ENCODE measurements around the gene EPB41L4B.

The EPB41L4B gene

GRCh38 chr9:109281518-109281917 is 39.3 kb downstream of the EPB41L4B start:
- Histone ChIP-seq H3K79me2 (ENCODE audit: control insufficient read depth, insufficient read depth, low read length, unreplicated experiment) (no peaks in the 10 kb centered on the region), H3K4me1 (ENCODE audit: control insufficient read depth, insufficient read depth, low read length, unreplicated experiment) (peaks cover 4% of the 10 kb centered on the region), H2AFZ (ENCODE audit: low read length, unreplicated experiment) (no peak overlapping the region), H3K4me3 (ENCODE audit: low read depth, low read length) (no peak overlapping the region), H3K27ac (ENCODE audit: low read depth, low read length) (no peak overlapping the region), H3K36me3 (ENCODE audit: insufficient read depth, low read length) (no peaks in the 10 kb centered on the region), H3K27me3 (ENCODE audit: insufficient read depth, low read length) (no peaks in the 10 kb centered on the region)

DNA sequence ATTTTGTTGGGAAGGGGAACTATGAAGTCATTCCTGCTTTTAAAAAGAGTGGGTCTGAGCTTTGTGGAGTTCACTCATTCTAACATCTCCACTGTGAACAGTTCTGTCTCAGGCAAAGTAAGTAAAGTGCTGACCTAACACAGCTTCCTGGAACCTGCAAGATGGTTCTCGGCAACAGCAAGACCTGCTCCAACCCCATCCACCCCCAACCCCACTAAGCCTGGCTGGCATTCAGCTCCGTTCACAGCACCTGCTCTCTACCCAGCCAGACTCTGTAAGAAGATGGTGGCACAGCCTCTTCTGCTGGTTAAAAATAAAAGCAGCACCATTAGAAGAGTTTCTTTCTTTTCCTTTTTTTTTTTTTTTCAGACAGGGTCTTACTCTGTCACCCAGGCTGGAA is 42.0 kb downstream of the EPB41L4B start:
- no peak overlapping the region for H3K4me3 ChIP-seq (ENCODE audit: low read depth, low read length)
- H3K27ac ChIP-seq (ENCODE audit: low read depth, low read length), result no peak overlapping the region
- H2AFZ ChIP-seq (ENCODE audit: low read length, unreplicated experiment), result no peak overlapping the region
- H3K27me3 ChIP-seq (ENCODE audit: insufficient read depth, low read length), result no peaks in the 10 kb centered on the region
- H3K4me1 ChIP-seq (ENCODE audit: control insufficient read depth, insufficient read depth, low read length, unreplicated experiment), result no peaks in the 10 kb centered on the region
- no peaks in the 10 kb centered on the region for H3K79me2 ChIP-seq (ENCODE audit: control insufficient read depth, insufficient read depth, low read length, unreplicated experiment)
- H3K36me3 ChIP-seq (ENCODE audit: insufficient read depth, low read length), result no peaks in the 10 kb centered on the region

DNA sequence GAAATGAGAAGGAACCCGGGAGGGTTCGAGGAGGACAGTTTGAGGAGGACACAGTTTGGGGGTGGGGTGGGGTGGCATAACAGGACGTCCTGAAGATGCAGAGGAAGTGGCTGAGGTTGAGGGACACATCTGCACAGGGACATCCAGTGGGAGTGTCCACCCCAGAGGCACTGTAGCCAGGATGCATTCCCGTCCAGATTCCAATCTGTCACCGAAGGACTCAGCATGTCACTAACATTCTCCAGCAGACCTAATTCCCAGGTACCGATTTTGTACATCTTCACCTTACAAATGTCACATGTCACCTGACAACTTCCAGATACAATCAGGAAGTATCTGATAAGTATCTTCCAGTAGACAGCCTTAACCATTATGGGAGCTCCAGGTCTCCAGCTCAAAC is 42.6 kb downstream of the EPB41L4B start:
- Histone ChIP-seq H2AFZ (ENCODE audit: low read length, unreplicated experiment) (no peak overlapping the region), H3K4me1 (ENCODE audit: control insufficient read depth, insufficient read depth, low read length, unreplicated experiment) (no peaks in the 10 kb centered on the region), H3K27ac (ENCODE audit: low read depth, low read length) (no peak overlapping the region)

DNA sequence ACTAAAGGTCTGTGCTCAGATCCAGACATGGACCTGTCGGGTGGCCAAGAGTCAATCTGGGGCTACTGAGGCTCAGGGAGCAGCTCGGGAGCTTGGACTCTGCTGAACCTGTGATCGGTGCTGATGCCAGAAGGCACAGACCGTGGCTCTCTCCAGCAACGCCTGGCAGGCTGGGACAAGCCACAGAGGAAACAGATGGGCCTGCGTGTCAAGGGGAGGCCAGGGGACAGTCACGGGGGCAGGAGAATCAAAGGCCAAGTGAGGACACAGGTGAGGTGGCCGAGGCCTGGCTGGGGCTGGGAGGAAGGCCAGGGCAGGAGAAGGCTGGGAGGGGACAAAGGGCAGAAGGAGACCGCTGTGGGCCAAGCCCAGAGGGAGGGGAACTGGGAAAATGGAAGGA is 43.4 kb downstream of the EPB41L4B start:
- no peaks in the 10 kb centered on the region for H3K4me1 ChIP-seq (ENCODE audit: control insufficient read depth, insufficient read depth, low read length, unreplicated experiment)
- H3K36me3 ChIP-seq (ENCODE audit: insufficient read depth, low read length), result no peaks in the 10 kb centered on the region
- no peaks in the 10 kb centered on the region for H3K27me3 ChIP-seq (ENCODE audit: insufficient read depth, low read length)
- H3K27ac ChIP-seq (ENCODE audit: low read depth, low read length), result no peak overlapping the region
- H3K4me3 ChIP-seq (ENCODE audit: low read depth, low read length), result no peak overlapping the region
- H3K79me2 ChIP-seq (ENCODE audit: control insufficient read depth, insufficient read depth, low read length, unreplicated experiment), result no peaks in the 10 kb centered on the region
- no peak overlapping the region for H2AFZ ChIP-seq (ENCODE audit: low read length, unreplicated experiment)

More for the DNA sequence above, 42.6 kb downstream of the EPB41L4B start:
- Histone ChIP-seq H3K79me2 (ENCODE audit: control insufficient read depth, insufficient read depth, low read length, unreplicated experiment) (no peaks in the 10 kb centered on the region), H3K27me3 (ENCODE audit: insufficient read depth, low read length) (no peaks in the 10 kb centered on the region), H3K36me3 (ENCODE audit: insufficient read depth, low read length) (no peaks in the 10 kb centered on the region), H3K4me3 (ENCODE audit: low read depth, low read length) (no peak overlapping the region)

DNA sequence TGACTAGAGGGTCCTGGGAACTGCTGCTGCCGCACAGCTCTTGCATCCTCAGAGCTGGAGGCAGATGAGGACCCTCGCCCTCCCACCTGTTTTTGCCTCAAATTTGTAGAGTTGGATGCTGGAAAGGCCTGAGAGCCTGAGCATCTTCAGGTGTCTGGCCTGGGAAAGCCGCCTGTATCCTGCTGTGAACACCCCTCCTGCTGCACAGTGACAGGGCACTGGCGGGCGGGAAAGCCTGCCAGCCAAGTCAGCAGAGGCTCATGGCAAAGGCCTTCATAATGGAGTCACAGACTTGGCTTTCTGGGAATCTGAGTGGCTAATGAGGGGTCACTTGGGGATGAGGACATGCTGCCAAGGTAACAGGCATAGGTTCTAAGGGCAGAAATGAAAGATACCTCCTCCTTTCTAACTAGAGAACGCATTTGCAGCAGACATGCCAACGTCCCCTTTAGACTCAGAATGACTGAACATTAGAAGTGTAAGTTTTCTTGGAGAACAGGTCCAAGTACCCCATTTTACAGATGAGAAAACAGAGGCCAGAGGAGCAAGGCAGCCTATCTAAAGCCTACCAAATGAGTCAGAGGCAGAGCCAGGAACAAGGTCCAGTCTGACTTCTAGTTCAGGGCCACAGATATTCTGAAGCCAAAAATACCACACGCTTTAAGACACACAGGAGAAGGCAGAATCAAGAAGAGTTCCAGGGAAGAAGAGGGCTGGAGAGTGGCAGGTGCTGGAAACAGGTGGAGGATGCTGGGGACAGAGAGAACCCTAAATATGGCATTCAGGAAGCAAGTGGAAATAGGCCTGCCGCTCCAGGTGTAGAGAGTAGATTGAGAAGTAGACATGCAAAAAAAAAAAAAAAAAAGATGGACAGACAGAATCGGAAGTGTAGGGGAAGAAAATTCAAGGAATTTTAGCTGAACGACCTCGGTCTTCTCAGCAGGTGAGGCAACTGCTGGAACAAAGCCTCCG is 44.1 kb downstream of the EPB41L4B start:
- no peaks in the 10 kb centered on the region for H3K27me3 ChIP-seq (ENCODE audit: insufficient read depth, low read length)
- no peak overlapping the region for H3K4me3 ChIP-seq (ENCODE audit: low read depth, low read length)
- H2AFZ ChIP-seq (ENCODE audit: low read length, unreplicated experiment), result no peak overlapping the region
- no peaks in the 10 kb centered on the region for H3K79me2 ChIP-seq (ENCODE audit: control insufficient read depth, insufficient read depth, low read length, unreplicated experiment)
- no peaks in the 10 kb centered on the region for H3K36me3 ChIP-seq (ENCODE audit: insufficient read depth, low read length)
- no peak overlapping the region for H3K27ac ChIP-seq (ENCODE audit: low read depth, low read length)
- no peaks in the 10 kb centered on the region for H3K4me1 ChIP-seq (ENCODE audit: control insufficient read depth, insufficient read depth, low read length, unreplicated experiment)

- no peak overlapping the region for H3K27ac ChIP-seq (ENCODE audit: low read depth, low read length)
- no peaks in the 10 kb centered on the region for H3K36me3 ChIP-seq (ENCODE audit: insufficient read depth, low read length)
- no peaks in the 10 kb centered on the region for H3K4me1 ChIP-seq (ENCODE audit: control insufficient read depth, insufficient read depth, low read length, unreplicated experiment)
- no peak overlapping the region for H2AFZ ChIP-seq (ENCODE audit: low read length, unreplicated experiment)
- no peaks in the 10 kb centered on the region for H3K79me2 ChIP-seq (ENCODE audit: control insufficient read depth, insufficient read depth, low read length, unreplicated experiment)
- H3K4me3 ChIP-seq (ENCODE audit: low read depth, low read length), result no peak overlapping the region
- H3K27me3 ChIP-seq (ENCODE audit: insufficient read depth, low read length), result no peaks in the 10 kb centered on the region
Measured at GRCh38 chr9:109274884-109275730, 45.8 kb downstream of the EPB41L4B start.

DNA sequence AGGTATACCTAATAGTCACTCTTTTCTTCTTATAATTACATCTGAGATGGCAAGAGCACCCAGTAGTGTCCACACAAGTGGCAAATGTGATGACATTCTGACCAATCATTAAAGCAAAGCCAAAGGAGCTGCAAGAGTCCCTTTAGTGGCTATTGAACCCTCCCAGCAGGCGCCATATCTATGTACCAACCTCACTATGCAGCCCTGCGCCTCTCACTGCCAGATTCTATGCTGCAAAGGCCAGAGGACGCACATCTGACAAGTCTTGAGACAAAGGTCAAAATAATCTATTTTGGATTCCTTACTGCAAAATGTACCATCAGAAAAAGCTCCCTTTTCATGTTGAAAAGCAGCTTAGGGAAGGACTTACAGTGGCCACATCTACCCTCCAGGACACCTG is 47.0 kb downstream of the EPB41L4B start:
- H3K27ac ChIP-seq (ENCODE audit: low read depth, low read length), result no peak overlapping the region
- H3K79me2 ChIP-seq (ENCODE audit: control insufficient read depth, insufficient read depth, low read length, unreplicated experiment), result no peaks in the 10 kb centered on the region
- no peaks in the 10 kb centered on the region for H3K4me1 ChIP-seq (ENCODE audit: control insufficient read depth, insufficient read depth, low read length, unreplicated experiment)
- H2AFZ ChIP-seq (ENCODE audit: low read length, unreplicated experiment), result no peak overlapping the region
- no peaks in the 10 kb centered on the region for H3K27me3 ChIP-seq (ENCODE audit: insufficient read depth, low read length)
- H3K4me3 ChIP-seq (ENCODE audit: low read depth, low read length), result no peak overlapping the region
- H3K36me3 ChIP-seq (ENCODE audit: insufficient read depth, low read length), result no peaks in the 10 kb centered on the region

DNA sequence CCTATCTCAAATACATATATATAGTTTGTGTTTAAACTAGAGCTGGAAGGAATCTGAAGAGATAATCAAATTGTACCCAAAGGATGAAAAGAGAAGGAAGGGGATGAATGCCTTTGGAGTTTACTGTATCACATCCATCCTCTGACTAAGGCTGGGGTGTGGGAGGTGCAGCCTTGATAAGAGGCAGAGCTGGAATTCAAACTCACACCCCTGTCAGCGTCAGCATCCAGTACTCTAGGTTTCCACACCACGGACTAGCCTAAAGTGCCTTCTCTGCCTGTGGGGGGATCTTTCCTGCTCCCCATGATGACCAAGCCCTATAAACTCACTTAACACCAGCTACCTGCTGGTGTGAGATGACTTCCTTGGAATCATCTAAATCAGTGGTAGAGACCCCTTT is 48.1 kb downstream of the EPB41L4B start:
- no peak overlapping the region for H2AFZ ChIP-seq (ENCODE audit: low read length, unreplicated experiment)
- H3K27me3 ChIP-seq (ENCODE audit: insufficient read depth, low read length), result no peaks in the 10 kb centered on the region
- no peak overlapping the region for H3K4me3 ChIP-seq (ENCODE audit: low read depth, low read length)
- peaks cover 2% of the 10 kb centered on the region; the same call in 1 of the 2 replicates for H3K36me3 ChIP-seq (ENCODE audit: insufficient read depth, low read length)
- H3K4me1 ChIP-seq (ENCODE audit: control insufficient read depth, insufficient read depth, low read length, unreplicated experiment), result no peaks in the 10 kb centered on the region
- no peak overlapping the region for H3K27ac ChIP-seq (ENCODE audit: low read depth, low read length)
- H3K79me2 ChIP-seq (ENCODE audit: control insufficient read depth, insufficient read depth, low read length, unreplicated experiment), result no peaks in the 10 kb centered on the region

GRCh38 chr9:109272045-109272444 is 48.8 kb downstream of the EPB41L4B start:
- Histone ChIP-seq H3K79me2 (ENCODE audit: control insufficient read depth, insufficient read depth, low read length, unreplicated experiment) (no peaks in the 10 kb centered on the region), H3K36me3 (ENCODE audit: insufficient read depth, low read length) (peaks cover 9% of the 10 kb centered on the region), H3K4me1 (ENCODE audit: control insufficient read depth, insufficient read depth, low read length, unreplicated experiment) (no peaks in the 10 kb centered on the region), H3K4me3 (ENCODE audit: low read depth, low read length) (no peak overlapping the region), H3K27me3 (ENCODE audit: insufficient read depth, low read length) (no peaks in the 10 kb centered on the region), H3K27ac (ENCODE audit: low read depth, low read length) (no peak overlapping the region), H2AFZ (ENCODE audit: low read length, unreplicated experiment) (no peak overlapping the region)

GRCh38 chr9:109270971-109271925 is 49.6 kb downstream of the EPB41L4B start:
- Histone ChIP-seq H3K27ac (ENCODE audit: low read depth, low read length) (no peak overlapping the region), H3K27me3 (ENCODE audit: insufficient read depth, low read length) (no peaks in the 10 kb centered on the region), H3K4me3 (ENCODE audit: low read depth, low read length) (no peak overlapping the region), H2AFZ (ENCODE audit: low read length, unreplicated experiment) (no peak overlapping the region), H3K36me3 (ENCODE audit: insufficient read depth, low read length) (peaks cover 9% of the 10 kb centered on the region), H3K4me1 (ENCODE audit: control insufficient read depth, insufficient read depth, low read length, unreplicated experiment) (no peaks in the 10 kb centered on the region), H3K79me2 (ENCODE audit: control insufficient read depth, insufficient read depth, low read length, unreplicated experiment) (no peaks in the 10 kb centered on the region)

Data from ACC112 (cell line).